Fibroblast of lung (primary cell): ENCODE measurements around the gene PGPEP1.

Experiments used
- EZH2 ChIP-seq: IDR thresholded peaks from 2 replicates; pipeline ENCODE4 v1.5.1; 2012; ENCODE audit warnings: low read length, control low read depth, mild to moderate bottlenecking; ENCODE audit errors: missing control alignments
- TF ChIP-seq, protein P1 (sequence below), 2 donors: IDR thresholded peaks in 1 of 2; conservative IDR thresholded peaks in 1 of 2; 1 replicate in 1 of 2; 2 replicates in 1 of 2; pipeline ENCODE4 v1.5.1; 2011 to 2012; ENCODE audit warnings: low read length in 2 of 2, control low read depth in 1 of 2, inconsistent platforms in 1 of 2, low read depth in 1 of 2, mild to moderate bottlenecking in 1 of 2

DNA sequence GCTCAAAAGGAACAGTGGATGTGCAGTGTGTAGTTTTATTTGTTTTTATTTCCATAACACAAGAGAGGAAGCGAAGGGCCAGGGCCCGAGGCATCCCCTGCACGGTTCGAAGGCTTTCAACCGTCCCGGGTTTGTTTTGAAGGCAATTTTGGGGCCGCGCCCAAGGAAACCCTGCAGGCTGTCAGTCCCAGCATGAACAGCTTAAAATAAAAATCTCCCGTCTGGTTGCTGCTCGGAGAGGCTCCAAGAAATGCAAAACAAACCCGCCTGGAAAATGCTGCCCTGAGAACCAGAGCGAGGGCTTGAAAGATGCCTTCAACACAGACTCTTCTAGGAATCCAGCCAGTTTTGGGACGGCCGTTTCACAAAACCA lies 33.5 kb upstream of the PGPEP1 start:
- TF ChIP-seq, protein P1, sequence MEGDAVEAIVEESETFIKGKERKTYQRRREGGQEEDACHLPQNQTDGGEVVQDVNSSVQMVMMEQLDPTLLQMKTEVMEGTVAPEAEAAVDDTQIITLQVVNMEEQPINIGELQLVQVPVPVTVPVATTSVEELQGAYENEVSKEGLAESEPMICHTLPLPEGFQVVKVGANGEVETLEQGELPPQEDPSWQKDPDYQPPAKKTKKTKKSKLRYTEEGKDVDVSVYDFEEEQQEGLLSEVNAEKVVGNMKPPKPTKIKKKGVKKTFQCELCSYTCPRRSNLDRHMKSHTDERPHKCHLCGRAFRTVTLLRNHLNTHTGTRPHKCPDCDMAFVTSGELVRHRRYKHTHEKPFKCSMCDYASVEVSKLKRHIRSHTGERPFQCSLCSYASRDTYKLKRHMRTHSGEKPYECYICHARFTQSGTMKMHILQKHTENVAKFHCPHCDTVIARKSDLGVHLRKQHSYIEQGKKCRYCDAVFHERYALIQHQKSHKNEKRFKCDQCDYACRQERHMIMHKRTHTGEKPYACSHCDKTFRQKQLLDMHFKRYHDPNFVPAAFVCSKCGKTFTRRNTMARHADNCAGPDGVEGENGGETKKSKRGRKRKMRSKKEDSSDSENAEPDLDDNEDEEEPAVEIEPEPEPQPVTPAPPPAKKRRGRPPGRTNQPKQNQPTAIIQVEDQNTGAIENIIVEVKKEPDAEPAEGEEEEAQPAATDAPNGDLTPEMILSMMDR (conservative IDR thresholded peaks at IDR 0.05 in 1 of 2, IDR thresholded peaks at IDR 0.05 in 1 of 2; ENCODE audit: low read depth in 1 of 2, low read length in 2 of 2): no peak
- TF ChIP-seq EZH2: no peak
